Right hindlimb (tissue), 1 donor: Measurements from ENCODE around the gene SPG7.

ENCODE experiments used
- DNase-seq: peaks from one replicate; pipeline ENCODE4 v3.0.0-alpha.2; 2018

Gene SPG7

DNA sequence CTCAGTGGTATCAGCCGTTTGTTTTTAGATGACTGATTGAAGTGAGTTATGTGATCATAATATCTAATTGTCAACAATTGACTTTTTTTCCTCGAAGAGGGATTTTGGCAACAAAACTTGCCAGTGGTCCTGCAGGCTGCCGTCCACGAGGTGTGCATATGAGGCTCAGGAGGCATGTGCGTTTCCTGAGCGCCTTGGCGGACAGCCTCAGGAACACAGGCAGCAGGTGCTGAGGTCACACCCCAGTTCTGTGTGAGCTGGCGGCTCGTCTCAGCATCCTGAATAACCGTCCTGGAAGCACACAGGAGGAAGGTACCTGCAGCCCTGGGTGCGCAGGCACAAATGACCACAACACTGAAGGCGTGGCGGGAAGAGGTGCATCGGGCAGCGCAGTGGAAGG, 11.7 kb downstream of the SPG7 start:
- DNase-seq = no peak

DNA sequence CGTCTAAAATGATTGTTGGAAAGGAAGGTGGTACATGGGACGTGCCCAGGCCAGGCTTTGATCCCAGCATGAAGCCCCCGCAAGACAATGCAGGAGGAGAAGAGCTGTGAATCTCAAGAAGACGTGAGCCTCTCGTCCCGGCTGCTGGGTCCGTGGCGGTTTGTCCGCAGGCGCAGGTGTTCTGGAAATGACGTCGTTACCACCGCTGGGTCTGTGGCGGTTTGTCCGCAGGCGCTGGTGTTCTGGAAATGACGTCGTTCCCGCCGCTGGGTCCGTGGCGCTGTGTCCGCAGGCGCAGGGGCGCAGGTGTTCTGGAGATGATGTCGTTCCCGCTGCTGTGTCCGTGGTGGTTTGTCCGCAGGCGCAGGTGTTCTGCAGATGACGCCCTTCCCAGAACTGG, 14.1 kb downstream of the SPG7 start:
- DNase-seq = no peak

DNA sequence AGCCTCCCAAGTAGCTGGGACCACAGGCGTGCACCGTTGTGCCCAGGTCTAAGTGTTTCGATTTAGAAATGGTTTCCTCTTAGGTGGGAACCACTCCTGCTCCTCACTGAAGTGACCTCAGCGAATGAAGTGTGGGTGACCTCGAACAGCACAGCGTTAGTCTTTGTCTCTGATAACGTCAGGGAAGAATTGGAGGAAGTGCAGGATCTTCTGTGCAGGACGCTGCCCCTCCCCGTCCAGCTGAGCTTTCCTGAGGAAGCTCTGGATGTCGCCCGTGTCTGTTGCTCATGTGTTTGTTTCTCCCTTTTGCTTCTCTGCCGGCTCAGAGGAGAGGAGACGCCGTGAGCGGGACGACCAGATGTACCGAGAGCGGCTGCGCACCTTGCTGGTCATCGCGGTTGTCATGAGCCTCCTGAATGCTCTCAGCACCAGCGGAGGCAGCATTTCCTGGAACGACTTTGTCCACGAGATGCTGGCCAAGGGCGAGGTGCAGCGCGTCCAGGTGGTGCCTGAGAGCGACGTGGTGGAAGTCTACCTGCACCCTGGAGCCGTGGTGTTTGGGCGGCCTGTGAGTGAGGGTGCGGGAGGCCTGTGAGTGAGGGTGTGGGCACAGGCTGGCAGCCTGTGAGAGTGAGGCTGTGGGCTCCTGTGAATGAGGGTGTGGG, 15.6 kb downstream of the SPG7 start:
- no peak for DNase-seq

DNA sequence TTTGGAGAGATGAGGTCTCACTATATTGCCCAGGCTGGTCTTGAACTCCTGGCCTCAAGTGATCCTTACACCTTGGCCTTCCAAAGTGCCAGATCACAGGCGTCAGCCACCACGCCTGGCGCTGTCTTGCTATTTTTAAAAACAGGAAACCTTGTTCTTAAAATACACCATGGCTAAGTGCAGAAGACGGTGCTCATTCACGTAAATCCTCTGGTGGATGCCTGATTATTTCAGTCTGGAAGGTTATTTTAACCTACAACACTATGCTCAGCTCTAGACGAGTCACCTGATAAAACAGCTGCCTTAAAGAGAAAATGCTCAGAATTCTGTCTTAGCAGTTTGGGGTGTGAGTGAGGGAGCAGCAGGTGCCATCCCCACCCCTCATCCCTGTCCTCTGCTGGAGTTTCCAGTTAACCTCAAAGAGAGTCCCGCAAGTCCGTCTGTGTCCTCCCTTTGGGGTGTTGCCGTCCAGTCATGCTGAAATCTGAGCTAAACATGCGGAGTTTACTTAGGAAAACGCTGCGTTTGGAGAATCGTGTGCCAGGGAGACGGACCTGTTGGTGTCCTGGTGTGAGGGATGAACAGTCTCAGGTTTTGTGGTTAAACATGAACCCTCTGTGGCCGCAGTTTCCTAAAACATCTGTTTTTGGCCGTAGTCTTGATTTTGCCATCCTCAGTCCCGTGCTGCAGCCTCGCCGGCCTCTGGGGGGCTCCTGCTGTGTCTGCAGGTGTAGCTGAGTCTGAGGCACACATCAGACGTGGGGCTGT, 17.1 kb downstream of the SPG7 start:
- DNase-seq = no peak

DNA sequence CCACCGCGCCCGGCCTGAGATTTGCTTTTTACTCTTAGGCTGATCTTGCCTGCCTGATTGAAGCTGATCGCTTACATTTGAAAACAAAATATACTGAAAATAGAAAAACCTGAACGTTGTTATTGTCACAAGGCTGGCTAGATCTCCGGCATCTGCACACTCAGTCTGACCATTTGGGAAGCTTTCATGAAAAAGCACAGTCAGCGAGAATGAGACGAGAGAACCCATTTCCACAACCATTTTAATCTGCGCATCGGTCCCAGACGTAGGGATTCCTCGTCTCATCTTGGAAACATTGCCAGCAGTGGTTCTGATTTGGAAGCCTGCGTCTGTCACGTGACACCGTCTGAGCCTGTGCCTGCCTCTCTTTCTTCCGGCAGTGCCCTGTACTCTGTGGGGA, 20.9 kb downstream of the SPG7 start:
- no peak for DNase-seq

DNA sequence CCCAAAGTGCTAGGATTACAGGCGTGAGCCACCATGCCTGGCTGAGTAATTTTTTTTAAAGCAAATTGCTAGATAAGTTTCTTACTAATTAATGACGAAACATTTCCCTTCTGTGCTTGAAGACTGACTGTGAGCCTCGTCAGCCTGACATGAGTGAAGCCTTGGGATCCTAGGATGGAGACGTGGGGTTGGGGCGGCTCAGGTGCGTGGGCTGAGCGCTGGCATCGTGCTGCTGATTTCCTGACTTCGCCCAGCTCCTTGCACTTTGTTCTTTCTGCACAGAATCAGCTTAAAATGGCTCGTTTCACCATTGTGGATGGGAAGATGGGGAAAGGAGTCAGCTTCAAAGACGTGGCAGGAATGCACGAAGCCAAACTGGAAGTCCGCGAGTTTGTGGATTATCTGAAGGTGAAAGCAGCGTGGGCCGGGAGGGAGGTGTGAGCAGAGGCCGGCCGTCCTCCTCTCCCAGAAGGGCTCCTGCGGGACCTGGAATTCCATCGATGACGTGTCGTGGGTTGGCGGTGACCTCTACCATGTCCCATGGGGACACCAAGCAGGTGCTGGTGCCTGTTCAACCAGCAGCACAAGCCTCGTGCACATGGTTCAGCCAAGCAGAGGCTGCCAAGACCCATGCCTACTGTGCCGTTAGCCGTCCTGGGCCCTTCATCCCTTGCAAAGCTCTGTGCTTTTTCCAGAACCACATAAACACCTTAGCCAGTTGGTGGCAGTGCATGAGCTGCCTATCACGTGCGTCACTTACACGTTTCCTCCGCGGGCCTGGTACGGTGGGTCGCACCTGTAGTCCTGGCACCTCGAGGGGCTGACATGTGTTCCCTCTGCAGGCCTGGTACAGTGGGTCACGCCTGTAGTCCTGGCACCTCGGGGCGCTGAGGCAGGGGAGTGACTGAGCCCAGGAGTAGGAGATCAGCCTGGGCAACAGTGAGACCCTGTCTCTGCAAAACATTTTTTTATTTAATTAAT, 22.5 kb downstream of the SPG7 start:
- DNase-seq = no peak

DNA sequence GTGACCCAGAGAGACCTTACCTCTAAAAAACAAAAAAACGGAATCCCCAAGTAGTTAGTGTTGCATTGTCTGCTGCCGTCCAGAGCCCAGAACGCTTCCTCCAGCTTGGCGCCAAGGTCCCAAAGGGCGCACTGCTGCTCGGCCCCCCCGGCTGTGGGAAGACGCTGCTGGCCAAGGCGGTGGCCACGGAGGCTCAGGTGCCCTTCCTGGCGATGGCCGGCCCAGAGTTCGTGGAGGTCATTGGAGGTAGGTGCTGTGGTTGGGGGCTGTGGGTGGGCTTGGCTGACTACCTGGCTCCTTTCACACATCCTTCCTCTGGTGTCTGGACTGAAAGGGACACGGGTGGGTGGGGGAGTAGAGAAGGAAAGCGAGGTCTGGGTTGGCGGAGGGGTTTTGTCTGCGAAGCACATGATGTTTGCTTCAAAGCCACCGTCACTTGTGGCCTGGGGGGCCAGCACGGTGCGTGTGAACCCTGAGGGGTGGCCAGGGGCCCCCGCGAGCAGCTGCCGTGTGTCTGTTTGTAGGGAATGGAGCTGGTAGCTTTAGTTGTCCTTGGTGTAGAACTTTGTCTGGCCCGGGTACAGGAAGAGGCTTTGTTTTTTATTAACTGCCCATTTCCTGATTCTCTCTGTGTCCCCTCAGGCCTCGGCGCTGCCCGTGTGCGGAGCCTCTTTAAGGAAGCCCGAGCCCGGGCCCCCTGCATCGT, 23.8 kb downstream of the SPG7 start:
- DNase-seq = no peak

DNA sequence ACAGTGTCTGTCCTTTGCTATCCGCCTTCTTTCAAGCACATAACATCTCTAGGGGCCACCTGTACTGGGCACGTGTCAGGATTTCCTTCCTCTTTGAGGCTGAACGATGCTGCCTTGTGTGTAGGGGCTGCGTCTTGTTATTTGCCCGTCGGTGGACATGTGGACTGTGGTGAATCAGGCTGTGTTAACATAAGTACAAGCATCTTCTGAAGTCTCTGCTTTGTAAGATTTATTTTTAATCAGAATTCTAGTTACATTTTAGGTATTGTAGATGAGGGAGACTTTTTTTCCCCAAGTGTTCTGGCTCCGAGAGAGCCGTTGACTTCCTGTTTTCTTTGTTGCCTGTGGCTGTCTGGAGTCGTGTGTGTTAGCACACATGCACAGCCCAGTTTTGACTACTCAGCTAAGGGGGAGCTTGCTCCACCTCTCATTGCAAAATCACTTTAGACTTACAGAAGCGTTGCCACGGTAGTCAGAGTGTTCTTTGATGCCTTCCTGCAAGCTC, 26.1 kb downstream of the SPG7 start:
- DNase-seq = no peak

DNA sequence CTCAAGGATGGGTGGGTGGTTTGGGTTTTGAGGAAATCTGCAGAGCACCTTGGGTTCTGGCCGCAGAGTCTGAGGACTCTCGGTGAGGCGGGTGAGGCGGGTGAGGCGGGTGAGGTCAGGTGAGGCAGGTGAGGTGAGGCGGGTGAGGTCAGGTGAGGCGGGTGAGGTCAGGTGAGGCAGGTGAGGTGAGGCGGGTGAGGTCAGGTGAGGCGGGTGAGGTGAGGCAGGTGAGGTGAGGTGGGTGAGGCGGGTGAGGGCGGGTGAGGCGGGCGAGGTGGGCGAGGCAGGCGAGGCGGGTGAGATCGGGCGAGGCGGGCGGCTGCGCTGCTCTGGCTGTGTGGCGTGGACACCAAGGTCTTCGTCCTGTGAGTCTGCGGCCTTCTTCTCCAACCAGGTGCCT, 28.2 kb downstream of the SPG7 start:
- DNase-seq = no peak

DNA sequence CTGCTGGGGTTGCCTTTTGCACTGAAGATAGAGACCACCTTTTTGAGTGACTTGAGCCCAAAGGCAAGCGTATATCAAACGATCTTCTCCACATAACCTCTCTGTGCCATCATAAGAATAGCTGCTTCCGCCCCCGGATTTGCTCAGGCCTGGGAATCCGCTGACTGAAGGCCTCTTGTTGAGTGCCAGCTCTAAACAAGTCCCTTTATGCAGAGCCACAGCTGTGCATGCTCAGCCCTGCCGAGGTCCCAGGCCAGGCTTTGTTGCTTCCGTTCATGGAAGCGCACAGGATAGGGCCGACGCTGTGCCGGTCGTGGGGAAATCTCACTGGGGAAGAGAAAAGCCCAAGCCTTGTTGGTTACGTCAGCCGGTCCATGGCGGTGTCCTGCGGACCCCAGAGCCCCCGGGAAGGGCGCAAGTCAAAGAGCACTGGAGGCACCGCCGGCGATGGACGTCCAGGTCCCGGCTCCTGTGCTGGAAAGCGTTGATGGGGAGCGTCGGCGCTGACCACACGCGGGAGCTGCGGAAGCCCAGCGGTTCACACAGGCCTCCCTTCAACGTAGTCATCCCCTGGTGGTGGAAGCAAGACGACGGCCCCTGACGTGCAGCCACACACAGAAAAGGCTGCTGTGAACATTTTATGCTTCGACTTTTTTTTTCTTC, 28.8 kb downstream of the SPG7 start:
- DNase-seq = no peak

DNA sequence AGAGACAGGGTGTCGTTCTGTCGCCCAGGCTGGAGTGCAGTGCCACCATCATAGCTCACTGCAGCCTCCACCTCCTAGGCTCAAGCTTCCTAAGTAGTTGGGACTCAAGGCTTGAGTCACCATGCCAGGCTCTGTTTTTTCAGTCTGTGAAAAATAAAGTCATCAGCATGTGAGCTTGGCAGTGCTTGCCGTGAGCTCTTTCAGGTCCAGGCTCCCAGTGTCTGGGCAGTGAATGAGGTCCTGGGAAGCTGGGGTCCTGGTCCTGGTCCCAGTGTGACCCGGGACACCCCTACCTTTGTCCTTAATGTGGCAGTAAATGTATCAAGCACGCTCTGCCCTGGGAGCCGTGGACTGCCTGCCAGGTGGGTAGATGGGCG, 29.3 kb downstream of the SPG7 start:
- DNase-seq = no peak

DNA sequence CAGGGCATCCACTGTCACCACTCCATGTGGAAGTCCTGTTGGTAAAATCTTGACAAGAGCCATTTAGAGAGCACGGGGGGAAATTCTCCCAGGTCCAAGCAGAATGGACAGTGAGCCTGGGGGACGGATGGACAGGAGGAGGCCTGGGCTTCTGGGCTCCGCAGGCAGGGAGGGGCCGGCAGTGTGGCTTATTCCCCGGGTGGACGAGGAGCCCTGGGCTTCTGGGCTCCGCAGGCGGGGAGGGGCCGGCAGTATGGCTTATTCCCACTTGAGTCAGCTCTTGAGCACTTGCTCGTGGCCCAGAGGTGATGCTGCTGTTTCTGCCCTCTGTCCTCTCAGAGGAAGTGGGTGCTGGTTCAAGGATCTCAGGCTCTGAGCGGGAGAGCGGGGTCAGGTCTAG, 30.1 kb downstream of the SPG7 start:
- DNase-seq = no peak

DNA sequence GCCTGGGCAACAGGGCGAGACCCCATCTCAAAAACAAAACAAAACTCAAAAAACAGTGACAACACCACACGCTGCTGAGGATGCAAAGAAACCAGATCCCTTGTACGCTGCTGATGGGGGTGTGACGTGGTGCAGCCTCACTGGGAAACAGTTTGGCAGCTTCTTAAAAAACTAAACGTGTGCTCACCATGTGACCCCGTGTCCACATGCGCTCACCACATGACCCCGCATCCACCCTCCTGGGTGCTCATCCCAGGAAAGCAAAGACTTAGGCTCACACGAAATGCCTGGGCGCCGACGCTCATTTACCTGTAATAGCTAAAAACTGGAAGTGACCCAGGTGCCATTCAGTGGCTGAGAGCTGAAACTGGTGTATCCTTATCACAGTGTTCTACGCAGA, 32.4 kb downstream of the SPG7 start:
- no peak for DNase-seq

DNA sequence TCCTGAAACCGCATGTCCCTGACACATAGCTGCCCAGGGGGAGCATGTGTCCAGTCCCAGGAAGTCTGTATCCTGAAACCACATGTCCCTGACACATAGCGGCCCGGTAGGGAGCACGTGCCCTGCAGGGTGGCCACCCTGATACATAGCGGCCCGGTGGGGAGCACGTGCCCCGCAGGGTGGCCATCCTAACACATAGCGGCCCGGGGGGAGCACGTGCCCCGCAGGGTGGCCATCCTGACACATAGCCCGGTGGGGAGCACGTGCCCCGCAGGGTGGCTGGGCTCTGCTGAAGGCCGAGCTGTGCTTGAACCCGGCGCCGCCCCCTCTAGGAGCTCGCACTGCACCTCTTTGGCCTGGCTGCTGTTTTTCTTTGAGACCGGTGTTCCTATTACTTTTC, 33.6 kb downstream of the SPG7 start:
- DNase-seq = no peak

DNA sequence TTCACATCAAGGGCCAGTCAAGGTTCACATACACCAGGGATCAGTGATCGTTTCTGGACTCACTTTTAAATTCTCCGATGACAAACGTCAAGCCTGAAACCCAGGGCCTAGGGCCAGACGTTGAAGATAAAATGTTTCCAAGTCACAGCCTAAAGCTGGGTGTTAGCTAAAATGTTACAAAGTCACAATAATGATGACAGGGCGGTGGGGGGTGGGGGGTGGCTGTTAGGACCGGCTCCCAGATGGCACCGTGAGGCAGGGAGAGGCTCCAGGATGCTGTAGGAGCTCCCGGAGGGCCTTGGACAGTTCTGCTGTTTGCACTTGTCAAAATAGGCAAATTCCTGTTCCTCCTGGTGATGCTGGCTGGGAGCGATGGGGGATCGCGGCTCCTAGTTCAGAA, 35.9 kb downstream of the SPG7 start:
- no peak for DNase-seq

DNA sequence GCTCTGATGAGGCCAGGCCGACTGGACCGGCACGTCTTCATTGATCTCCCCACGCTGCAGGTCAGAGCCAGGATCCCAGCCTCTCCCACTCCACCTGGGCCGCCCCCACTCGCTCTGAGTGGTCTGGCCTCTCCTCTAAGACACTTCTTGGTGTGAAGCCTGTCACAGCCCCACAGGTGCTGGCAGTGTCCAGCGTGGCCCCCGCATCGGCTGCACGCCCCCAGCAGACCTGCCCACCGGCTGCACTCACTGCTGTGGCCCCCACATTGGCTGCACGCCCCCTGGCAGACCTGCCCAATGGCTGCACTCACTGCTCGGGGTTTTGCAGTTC, 36.5 kb downstream of the SPG7 start:
- DNase-seq = no peak

DNA sequence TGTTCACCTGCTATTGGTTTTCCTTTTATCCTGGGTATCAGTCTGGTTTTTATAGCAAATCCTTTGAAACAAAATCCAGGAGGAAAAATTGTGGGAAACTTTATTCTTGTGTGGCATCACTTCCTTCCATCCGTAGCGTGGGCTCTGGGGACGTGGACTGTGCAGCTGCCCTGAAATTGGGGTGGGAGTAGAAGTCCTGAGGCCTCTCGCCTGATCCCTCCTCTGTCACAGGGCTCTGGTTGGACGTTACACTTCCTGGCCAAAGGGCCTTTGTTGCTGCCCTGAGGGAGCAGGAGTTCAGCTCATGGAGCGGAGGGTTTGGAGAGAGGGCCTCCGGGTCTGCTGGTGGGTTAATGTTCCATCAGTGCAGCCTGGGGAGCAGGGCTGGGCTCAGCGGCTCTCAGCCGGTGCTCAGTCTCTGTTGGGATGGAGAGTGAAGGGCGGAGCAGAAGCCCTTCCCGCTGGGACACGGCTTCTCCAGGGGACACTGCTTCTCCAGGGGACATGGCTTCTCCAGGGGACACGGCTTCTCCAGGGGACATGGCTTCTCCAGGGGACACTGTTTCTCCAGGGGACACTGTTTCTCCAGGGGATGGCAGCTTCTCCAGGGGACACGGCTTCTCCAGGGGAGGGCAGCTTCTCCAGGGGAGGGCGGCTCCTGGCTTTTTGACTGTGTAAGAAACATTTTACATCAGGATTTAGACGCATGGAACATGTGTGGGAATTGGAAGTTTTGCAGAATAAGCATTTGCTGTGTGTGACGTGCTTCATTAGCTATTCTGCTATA, 37.0 kb downstream of the SPG7 start:
- DNase-seq = no peak

DNA sequence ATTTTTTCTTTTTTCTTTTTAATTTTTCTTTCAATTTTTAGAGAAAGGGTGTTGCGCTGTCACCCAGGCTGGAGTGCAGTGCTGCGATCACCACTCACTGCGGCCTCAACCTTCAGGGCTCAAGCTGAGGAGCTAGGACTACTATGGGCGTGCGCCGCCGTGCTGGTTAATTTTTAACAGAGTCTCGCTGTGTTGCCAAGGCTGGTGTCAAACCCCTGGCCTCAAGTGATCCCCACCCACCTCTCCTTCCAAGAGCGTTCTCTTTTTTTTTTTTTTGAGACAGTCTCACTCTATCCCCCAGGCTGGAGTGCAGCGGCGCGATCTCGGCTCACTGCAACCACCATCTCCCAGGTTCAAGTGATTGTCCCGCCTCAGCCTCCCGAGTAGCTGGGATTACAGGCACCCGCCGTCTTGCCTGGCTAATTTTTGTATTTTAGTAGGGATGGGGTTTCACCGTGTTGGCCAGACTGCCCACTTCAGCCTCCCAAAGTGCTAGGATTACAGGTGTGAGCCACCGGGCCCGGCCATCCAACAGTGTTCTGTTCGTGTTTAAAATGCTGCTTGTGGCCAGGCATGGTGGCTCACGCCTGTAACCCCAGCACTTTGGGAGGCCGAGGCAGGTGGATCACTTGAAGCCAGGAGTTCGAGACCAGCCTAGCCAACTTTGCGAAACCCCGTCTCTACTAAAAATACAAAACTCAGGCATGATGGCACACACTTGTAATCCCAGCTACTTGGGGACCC, 37.8 kb downstream of the SPG7 start:
- DNase-seq = no peak

DNA sequence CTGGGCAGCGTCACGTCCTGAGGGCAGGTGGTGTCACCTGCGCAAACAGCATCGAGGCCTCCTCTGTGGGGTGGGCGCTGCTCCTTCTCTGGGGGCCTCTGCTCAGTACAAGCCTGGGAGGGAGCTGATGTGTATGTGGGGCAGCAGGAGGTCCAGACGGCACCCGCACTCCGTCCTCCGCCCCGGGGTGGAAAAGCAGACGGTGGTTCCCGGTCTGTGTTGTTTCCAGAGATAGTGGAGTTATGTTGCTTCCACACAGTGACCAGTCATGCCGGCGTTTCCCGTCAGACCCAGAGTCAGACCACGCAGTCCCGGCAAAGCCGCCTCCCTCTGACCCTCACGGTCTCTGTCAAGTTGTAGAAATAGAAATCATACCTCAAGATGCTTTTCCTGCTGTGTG, 38.6 kb downstream of the SPG7 start:
- DNase-seq = no peak

DNA sequence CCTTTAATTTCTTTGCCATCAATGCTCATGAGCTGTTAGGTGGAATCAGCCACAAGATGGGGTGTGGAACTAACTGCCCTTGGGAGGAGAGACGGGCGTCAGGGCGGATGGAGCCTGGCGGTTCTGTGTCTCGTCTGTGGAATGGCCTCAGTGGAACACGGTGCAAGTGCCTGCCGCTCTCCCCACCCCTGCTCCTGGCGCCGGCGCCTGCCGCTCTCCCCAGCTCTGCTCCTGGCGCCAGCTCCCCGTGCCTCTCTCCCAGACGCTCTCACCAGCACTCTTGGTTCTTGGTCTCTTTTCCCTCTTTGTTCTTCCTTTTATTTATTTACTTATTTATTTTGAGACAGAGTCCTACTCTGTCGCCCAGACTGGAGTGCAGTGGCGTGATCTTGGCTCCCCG, 39.1 kb downstream of the SPG7 start:
- DNase-seq = no peak

DNA sequence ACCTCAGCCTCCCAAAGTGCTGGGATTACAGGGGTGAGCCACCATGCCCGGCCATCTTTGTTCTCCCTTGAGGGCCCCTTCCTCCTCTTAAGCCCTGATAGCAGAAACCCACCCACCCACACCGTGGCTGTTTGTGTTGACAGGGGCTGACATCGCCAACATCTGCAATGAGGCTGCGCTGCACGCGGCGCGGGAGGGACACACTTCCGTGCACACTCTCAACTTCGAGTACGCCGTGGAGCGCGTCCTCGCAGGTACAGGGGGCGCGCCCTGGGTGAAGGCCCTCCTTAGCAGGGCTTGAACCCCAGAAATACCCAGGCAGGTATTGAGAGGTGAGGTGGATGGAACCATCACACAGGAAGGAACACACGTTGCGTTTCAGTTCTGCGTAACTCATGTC, 39.7 kb downstream of the SPG7 start:
- no peak for DNase-seq
